H1 (cell line): Measurements from ENCODE around the gene OR6M1. TPM values are rescaled to one million over a fixed set of nuclear protein-coding genes. Genes with fewer than 3 reads are reported as not detected.

Experiments used
- CTCF ChIA-PET: fragments of 300-600 bp; sonication (Branson Sonifier 250); formaldehyde crosslinking; loops from one replicate; lab custom pipeline; 2021; ENCODE audit not compliant: partially characterized antibody; lab: Charles Lee
- POLR2A ChIA-PET: fragments of 300-600 bp; sonication (Branson Sonifier 250); formaldehyde crosslinking; loops from one replicate; lab custom pipeline; 2021; ENCODE audit warnings: inconsistent platforms; ENCODE audit not compliant: partially characterized antibody; lab: Charles Lee
- DNase-seq, 2 experiments: peaks; one replicate each; pipeline versions ENCODE4 v3.0.0 to v3.0.0-alpha.2; 2010 to 2022; ENCODE audit warnings: low spot score in 2 of 2, low read depth in 1 of 2, mixed read lengths in 1 of 2
- FAIRE-seq: peaks from 2 replicates; lab custom pipeline; 2011; peaks lifted over from hg19 to GRCh38; lab: Jason Lieb, UNC
- H2AFZ ChIP-seq: 2 replicates; pipeline ENCODE4 v1.8.1; 2012; ENCODE audit warnings: low read length, inconsistent platforms
- H2AK5ac ChIP-seq: 2 replicates; pipeline ENCODE4 v1.6.1; 2013; ENCODE audit warnings: low read depth, low read length
- H2BK120ac ChIP-seq: replicated peaks from 2 replicates; pipeline ENCODE3; 2013; ENCODE audit warnings: low read depth, low read length, inconsistent platforms
- H2BK12ac ChIP-seq: 2 replicates; pipeline ENCODE4 v1.6.1; 2013; ENCODE audit warnings: low read depth, low read length
- H2BK15ac ChIP-seq: 2 replicates; pipeline ENCODE4 v1.6.1; 2013; ENCODE audit warnings: low read length
- H2BK20ac ChIP-seq: 2 replicates; pipeline ENCODE4 v1.6.1; 2013; ENCODE audit warnings: low read length
- H2BK5ac ChIP-seq: 2 replicates; pipeline ENCODE4 v1.6.1; 2013; ENCODE audit warnings: low read depth, low read length
- H3K14ac ChIP-seq: 2 replicates; pipeline ENCODE4 v1.6.1; 2013; ENCODE audit warnings: inconsistent platforms; ENCODE audit not compliant: insufficient read length
- H3K18ac ChIP-seq: 2 replicates; pipeline ENCODE4 v1.6.1; 2013; ENCODE audit warnings: low read length; ENCODE audit errors: extremely low read depth
- H3K23ac ChIP-seq: 2 replicates; pipeline ENCODE4 v1.6.1; 2013; ENCODE audit warnings: inconsistent platforms; ENCODE audit not compliant: insufficient read length
- H3K23me2 ChIP-seq: 2 replicates; pipeline ENCODE4 v1.6.1; 2013; ENCODE audit warnings: low read depth, low read length
- H3K27ac ChIP-seq: 2 replicates; pipeline ENCODE4 v1.6.1; 2011; ENCODE audit warnings: low read depth, low read length, inconsistent platforms
- H3K27me3 ChIP-seq, 4 experiments: replicated peaks in 1 of 4; 1 replicate in 1 of 4; 2 replicates in 3 of 4; pipeline versions ENCODE4 v1.6.1 to v1.8.1; 2011 to 2013; ENCODE audit warnings: low read length in 3 of 4, mild to moderate bottlenecking in 3 of 4, inconsistent platforms in 2 of 4, mixed read lengths in 2 of 4, moderate library complexity in 1 of 4; ENCODE audit not compliant: control insufficient read depth in 3 of 4, insufficient read depth in 3 of 4; ENCODE audit errors: extremely low read depth in 1 of 4
- H3K36me3 ChIP-seq, 4 experiments: 2 replicates each; pipeline versions ENCODE4 v1.6.1 to v1.8.1; 2011 to 2013; ENCODE audit warnings: mild to moderate bottlenecking in 4 of 4, low read length in 3 of 4, moderate library complexity in 2 of 4, control low read depth in 1 of 4, inconsistent platforms in 1 of 4; ENCODE audit not compliant: insufficient read depth in 4 of 4, control insufficient read depth in 2 of 4
- H3K4ac ChIP-seq: replicated peaks from 2 replicates; pipeline ENCODE3; 2013; ENCODE audit warnings: low read length, low read depth, mixed read lengths, inconsistent platforms; ENCODE audit not compliant: insufficient read length
- H3K4me1 ChIP-seq, 4 experiments: replicated peaks in 1 of 4; 1 replicate in 1 of 4; 2 replicates in 3 of 4; pipeline versions ENCODE4 v1.6.1 to v1.8.1; 2011 to 2013; ENCODE audit warnings: low read length in 3 of 4, inconsistent platforms in 2 of 4, mixed read lengths in 1 of 4; ENCODE audit not compliant: insufficient read depth in 4 of 4, control insufficient read depth in 3 of 4
- H3K4me2 ChIP-seq, 2 experiments: 2 replicates each; pipeline versions ENCODE4 v1.6.1 to v1.8.1; 2011 to 2013; ENCODE audit warnings: low read depth in 2 of 2, low read length in 2 of 2, control low read depth in 1 of 2, inconsistent platforms in 1 of 2, mild to moderate bottlenecking in 1 of 2; ENCODE audit not compliant: insufficient read depth in 1 of 2
- H3K4me3 ChIP-seq, 4 experiments: fragments of 200-600, 300-600 bp in 1 of 4; sonication (generic), shearing (Covaris generic), sonication (Bioruptor Twin) in 1 of 4; 2 replicates each; pipeline versions ENCODE4 v1.5.1 to v1.8.1; 2011 to 2016; ENCODE audit warnings: low read length in 4 of 4, low read depth in 3 of 4, control low read depth in 2 of 4, inconsistent platforms in 2 of 4, mild to moderate bottlenecking in 2 of 4, mixed read lengths in 1 of 4, moderate library complexity in 1 of 4; ENCODE audit not compliant: insufficient read depth in 2 of 4; ENCODE audit errors: extremely low read depth in 1 of 4
- H3K56ac ChIP-seq: replicated peaks from 2 replicates; pipeline ENCODE3; 2013; ENCODE audit warnings: low read depth, mild to moderate bottlenecking, mixed read lengths, low read length, inconsistent platforms; ENCODE audit not compliant: insufficient read length
- H3K79me1 ChIP-seq: 2 replicates; pipeline ENCODE4 v1.6.1; 2013; ENCODE audit warnings: low read depth, low read length, control low read depth
- H3K79me2 ChIP-seq, 2 experiments: 2 replicates each; pipeline versions ENCODE4 v1.6.1 to v1.8.1; 2012 to 2013; ENCODE audit warnings: low read length in 2 of 2, mild to moderate bottlenecking in 2 of 2, inconsistent platforms in 1 of 2; ENCODE audit not compliant: insufficient read depth in 2 of 2, control insufficient read depth in 1 of 2
- H3K9ac ChIP-seq, 4 experiments: replicated peaks in 1 of 4; 1 replicate in 1 of 4; 2 replicates in 3 of 4; pipeline versions ENCODE4 v1.6.1 to v1.8.1; 2011 to 2013; ENCODE audit warnings: low read depth in 3 of 4, low read length in 3 of 4, control low read depth in 2 of 4, mild to moderate bottlenecking in 2 of 4, moderate library complexity in 2 of 4, inconsistent platforms in 1 of 4; ENCODE audit errors: extremely low read depth in 1 of 4
- H3K9me3 ChIP-seq, 2 experiments: 2 replicates each; pipeline versions ENCODE4 v1.6.1 to v1.8.1; 2012 to 2013; ENCODE audit warnings: mild to moderate bottlenecking in 2 of 2, moderate library complexity in 2 of 2, control low read depth in 1 of 2, inconsistent platforms in 1 of 2, low read depth in 1 of 2, low read length in 1 of 2, mixed read lengths in 1 of 2; ENCODE audit not compliant: insufficient read depth in 2 of 2
- H4K20me1 ChIP-seq, 2 experiments: replicated peaks in 1 of 2; 2 replicates each; pipeline versions ENCODE3 to v1.8.1; 2011 to 2013; ENCODE audit warnings: inconsistent platforms in 2 of 2, low read length in 2 of 2, mild to moderate bottlenecking in 1 of 2; ENCODE audit not compliant: insufficient read depth in 2 of 2, control insufficient read depth in 1 of 2
- H4K5ac ChIP-seq: 2 replicates; pipeline ENCODE4 v1.6.1; 2013; ENCODE audit warnings: low read length, low read depth, mixed read lengths, inconsistent platforms; ENCODE audit not compliant: insufficient read length
- H4K8ac ChIP-seq: 2 replicates; pipeline ENCODE4 v1.8.0; 2013; ENCODE audit warnings: mild to moderate bottlenecking, moderate library complexity, low read length, inconsistent platforms; ENCODE audit not compliant: insufficient read depth; ENCODE audit errors: extremely low read depth
- H4K91ac ChIP-seq: replicated peaks from 2 replicates; pipeline ENCODE3; 2013; ENCODE audit warnings: low read length, mixed read lengths, inconsistent platforms; ENCODE audit not compliant: insufficient read length
- CTBP2 ChIP-seq: IDR thresholded peaks from 2 replicates; pipeline ENCODE4 v1.7.0; 2011; ENCODE audit warnings: borderline replicate concordance, mild to moderate bottlenecking, moderate library complexity, mixed read lengths, low read length; ENCODE audit not compliant: insufficient read depth, insufficient read length
- JUND ChIP-seq: IDR thresholded peaks from 2 replicates; pipeline ENCODE4 v1.6.1; 2011; ENCODE audit warnings: mild to moderate bottlenecking, improper control_type of control experiment, low read length
- RFX5 ChIP-seq: IDR thresholded peaks from 2 replicates; pipeline ENCODE4 v1.6.1; 2011; ENCODE audit warnings: low read depth, low read length, improper control_type of control experiment, borderline replicate concordance
- SIN3A ChIP-seq, 2 experiments: IDR thresholded peaks in 1 of 2; conservative IDR thresholded peaks in 1 of 2; 2 replicates each; pipeline ENCODE4 v1.6.1; 2011 to 2012; ENCODE audit warnings: low read length in 2 of 2, improper control_type of control experiment in 1 of 2, low read depth in 1 of 2, mild to moderate bottlenecking in 1 of 2
- SIX5 ChIP-seq: IDR thresholded peaks from 2 replicates; pipeline ENCODE4 v1.6.1; 2011; ENCODE audit warnings: mild to moderate bottlenecking, low read depth, low read length
- TCF12 ChIP-seq: IDR thresholded peaks from 2 replicates; pipeline ENCODE4 v1.6.1; 2011; ENCODE audit warnings: low read depth, mild to moderate bottlenecking, low read length
- polyA plus RNA-seq, 7 experiments: library from polyadenylated mRNA; depleted of rRNA in 3 of 7; stranded (reverse) in 5 of 7; unstranded in 2 of 7; fragments of >200 nt in 5 of 7; fragments of 200-250 nt in 2 of 7; gene quantifications; 1 replicate in 5 of 7; 2 replicates in 1 of 7; 4 replicates in 1 of 7; pipeline versions ENCODE4 v1.2.1 to v1.2.3, GENCODE V29; 2011 to 2013; ENCODE audit warnings: missing spikeins in 2 of 7, mixed read lengths in 2 of 7
- total RNA-seq: library from RNA; stranded (reverse); fragmentation: NEBNext Ultra II Directional; extraction: Animal tissue kit (Norgen Biotek cat#: 25700); gene quantifications from 2 replicates; pipeline ENCODE4 v1.2.1, GENCODE V29; 2021

The OR6M1 gene
- total and polyA plus RNA-seq, 2 of the 8 experiments (the other 6 are each of a cell fraction or from before 2014, with no cell fraction given) = not detected

DNA sequence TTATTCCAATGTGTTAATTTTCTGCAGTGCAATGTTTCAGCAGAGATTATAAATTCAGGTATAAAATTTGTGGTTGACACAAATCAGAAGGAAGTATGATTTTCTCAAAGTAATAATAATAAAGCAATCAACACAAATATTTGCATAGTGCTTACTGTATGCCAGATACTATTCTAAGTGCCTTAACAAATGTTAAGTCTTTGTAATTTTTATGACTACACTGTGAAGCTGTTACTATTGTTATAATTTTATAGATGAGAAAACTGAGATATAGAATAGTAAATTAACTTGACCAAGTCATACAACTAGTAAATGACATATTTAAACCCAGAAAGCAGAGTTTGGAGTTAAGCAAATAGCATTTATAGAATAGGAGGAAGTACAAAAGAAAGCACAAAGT is 35.4 kb downstream of the OR6M1 start:
- Histone ChIP-seq H3K9ac (no peak overlapping the region), H4K20me1 (no peaks in the 10 kb centered on the region), H3K4me1 (peaks cover 0 to 11% (median 6%) of the 10 kb centered on the region in 4 experiments; a peak in 3 of 7 replicates), H2BK5ac (no peak overlapping the region), H4K8ac (no peak overlapping the region), H3K4me3 (no peak overlapping the region), H3K36me3 (no peaks in the 10 kb centered on the region; a peak in 1 of 8 replicates), H3K9me3 (no peaks in the 10 kb centered on the region), H3K23me2 (no peaks in the 10 kb centered on the region), H4K91ac (no peak overlapping the region), H3K18ac (no peak overlapping the region), H2AK5ac (no peak overlapping the region), H3K79me2 (no peaks in the 10 kb centered on the region), H3K27me3 (no peaks in the 10 kb centered on the region), H3K79me1 (no peaks in the 10 kb centered on the region), H3K27ac (no peak overlapping the region), H2BK20ac (no peak overlapping the region), H4K5ac (no peak overlapping the region), H2BK15ac (no peak overlapping the region), H3K56ac (no peak overlapping the region), H3K14ac (no peak overlapping the region), H2AFZ (no peak overlapping the region), H3K23ac (no peak overlapping the region), H2BK12ac (no peak overlapping the region), H2BK120ac (no peak overlapping the region), H3K4me2 (no peak overlapping the region), H3K4ac (no peak overlapping the region)
- DNase-seq (no peak), FAIRE-seq (no peak)
- no peak for TF ChIP-seq SIX5
- no peak for TF ChIP-seq JUND
- TF ChIP-seq RFX5 = no peak
- TF ChIP-seq TCF12 = no peak
- TF ChIP-seq SIN3A (conservative IDR thresholded peaks at IDR 0.05 in 1 of 2, IDR thresholded peaks at IDR 0.05 in 1 of 2; ENCODE audit: low read depth in 1 of 2, low read length in 2 of 2) = no peak
- no peak for TF ChIP-seq CTBP2
- POLR2A ChIA-PET = no interaction called here
- CTCF ChIA-PET = no interaction called here
